ENCODE measurements around the gene CYTH1. TPM values are rescaled to one million over a fixed set of nuclear protein-coding genes. Genes with fewer than 3 reads are reported as not detected.

CYTH1 gene
- total and polyA plus RNA-seq, 10 of the 15 experiments (the other 5 are each of a cell fraction or from before 2014, with no cell fraction given) = 6.6 to 188 (median 145) TPM

GRCh38 chr17:78736526-78737079, 45.5 kb downstream of the CYTH1 start (continued):
- TF ChIP-seq IKZF1 (conservative IDR thresholded peaks at IDR 0.05) (no peak; the same call in 1 of the 2 replicates), MTA2 (IDR thresholded peaks at IDR 0.05; ENCODE audit: low read depth) (no peak), STAT1 (conservative IDR thresholded peaks at IDR 0.05) (no peak), IKZF2 (IDR thresholded peaks at IDR 0.05) (peak; percentile 21 to 40; a peak in 2 of 4 replicates), MXI1 (IDR thresholded peaks at IDR 0.05; ENCODE audit: low read depth, low read length) (peak; percentile 81), ELK1 (IDR thresholded peaks at IDR 0.05; ENCODE audit: low read depth, low read length) (no peak), NFYA (IDR thresholded peaks at IDR 0.05; ENCODE audit: borderline replicate concordance, low read depth, low read length) (no peak)

DNA sequence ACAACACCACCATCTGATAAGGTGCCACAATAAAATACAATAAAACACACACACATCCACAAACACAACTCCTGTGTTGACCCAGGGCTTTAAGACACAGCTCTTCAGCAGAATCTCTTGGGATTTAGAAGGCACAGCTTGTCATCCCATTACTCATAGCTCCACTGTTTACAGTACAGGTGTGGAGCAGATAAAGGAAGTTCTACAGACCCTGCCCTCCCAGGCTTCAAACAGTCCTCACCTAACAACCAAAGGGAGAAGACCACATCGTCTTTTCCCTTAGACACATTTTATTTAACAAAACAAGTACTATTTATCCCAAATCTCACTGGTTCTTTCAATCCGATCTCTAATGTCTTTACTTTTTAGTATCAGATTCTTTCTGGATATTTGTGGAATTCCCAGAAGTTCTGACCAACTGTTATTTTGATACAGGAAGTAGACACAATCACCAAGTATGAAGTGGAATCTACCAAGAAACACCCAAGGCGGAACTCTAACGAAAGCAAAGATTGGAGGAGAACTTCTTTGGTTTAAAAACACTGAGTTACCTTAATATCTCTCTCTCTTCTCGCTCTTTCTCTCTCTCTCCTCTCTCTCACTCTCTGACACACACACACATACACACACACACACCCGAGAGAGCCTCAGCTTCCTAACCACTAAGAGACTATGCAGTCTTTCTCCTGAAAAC, 46.1 kb downstream of the CYTH1 start:
- Histone ChIP-seq H3K27ac (ENCODE audit: control insufficient read depth, insufficient read depth) (peak overlapping the region; percentile 92), H2AFZ (ENCODE audit: control insufficient read depth, low read depth, low read length) (no peak overlapping the region), H3K4me2 (ENCODE audit: control insufficient read depth, insufficient read depth) (peak overlapping the region; percentile 97), H3K4me3 (peak overlapping the region; percentile 84), H3K27me3 (replicated peaks in 1 of 2; ENCODE audit: control insufficient read depth in 2 of 2, insufficient read depth in 2 of 2, low read length in 1 of 2) (no peaks in the 10 kb centered on the region), H3K4me1 (ENCODE audit: control insufficient read depth, insufficient read depth, low read length) (peaks cover 45% of the 10 kb centered on the region), H3K79me2 (ENCODE audit: control insufficient read depth, insufficient read depth, low read length) (peaks cover 97% of the 10 kb centered on the region), H3K9ac (ENCODE audit: control insufficient read depth, insufficient read depth, low read length) (peak overlapping the region; percentile 84), H3K36me3 (ENCODE audit: control insufficient read depth in 2 of 2, insufficient read depth in 2 of 2, low read length in 1 of 2) (peaks cover 0 to 3% of the 10 kb centered on the region in 2 experiments; a peak in 2 of 4 replicates), H3K9me3 (replicated peaks; ENCODE audit: control insufficient read depth, insufficient read depth, low read length) (no peaks in the 10 kb centered on the region), H4K20me1 (ENCODE audit: control insufficient read depth, insufficient read depth) (no peaks in the 10 kb centered on the region; the same call in 1 of the 2 replicates)
- SMC1A ChIA-PET (ENCODE audit: uncharacterized antibody, unreplicated experiment) = interaction anchor here (0.9 to 20.6 kb wide), 13 partner anchors 11 to 102 kb away, joined by 3 to 490 read pairs (median 7); no protein-coding TSS in a partner anchor
- intact Hi-C loops (cut with micrococcal nuclease; ENCODE audit: unreplicated experiment) = loop anchor here (2.0 kb wide), 2 partner anchors 27 to 43 kb away; no protein-coding TSS in a partner anchor
- ATAC-seq (peak; percentile 5; the same call in 2 of the 3 replicates), DNase-seq (ENCODE audit: low read depth, low spot score) (no peak), FAIRE-seq (no peak)
- POLR2A ChIA-PET = interaction anchor here (0.9 to 21.4 kb wide), 14 partner anchors 8 to 419 kb away, joined by 3 to 384 read pairs (median 10); no protein-coding TSS in a partner anchor
- BruUV-seq (replicated peaks) = TSS peak; percentile 54
- in situ Hi-C loops (cut with MboI) = no loop called here
- WGBS (ENCODE audit: insufficient coverage, insufficient replicate concordance, low lambda C conversion rate, missing lambda C conversion rate) = 0% methylated on average over 6 of the region's 6 CpGs
- CTCF ChIA-PET = interaction anchor here (0.9 to 11.7 kb wide), 11 partner anchors 7 to 239 kb away, joined by 3 to 85 read pairs (median 7); no protein-coding TSS in a partner anchor
- RAD21 ChIA-PET (ENCODE audit: unreplicated experiment) = interaction anchor here (0.6 to 20.3 kb wide), 14 partner anchors 8 to 243 kb away, joined by 3 to 537 read pairs (median 8); no protein-coding TSS in a partner anchor
- TF ChIP-seq ZNF274 (IDR thresholded peaks at IDR 0.05; ENCODE audit: insufficient read depth, insufficient read length) (no peak), IRF5 (IDR thresholded peaks at IDR 0.05; ENCODE audit: borderline replicate concordance) (no peak), NKRF (conservative IDR thresholded peaks at IDR 0.05) (no peak), CBFB (IDR thresholded peaks at IDR 0.05; ENCODE audit: low read depth) (no peak), HCFC1 (IDR thresholded peaks at IDR 0.05; ENCODE audit: low read length) (no peak), TARDBP (IDR thresholded peaks at IDR 0.05; ENCODE audit: borderline replicate concordance) (no peak), RUNX3 (IDR thresholded peaks at IDR 0.05; ENCODE audit: low read length) (peak; percentile 47), MAX (IDR thresholded peaks at IDR 0.05; ENCODE audit: low read depth, low read length) (no peak), CREB1 (IDR thresholded peaks at IDR 0.05; ENCODE audit: low read depth) (0 out of 2 replicates have a peak, but pooled peaks have one; percentile 3), TCF7 (IDR thresholded peaks at IDR 0.05; ENCODE audit: borderline replicate concordance) (no peak), HDAC2 (IDR thresholded peaks at IDR 0.05) (no peak)

Data from GM12878 (cell line).